ENCODE results near the gene SPDYE9.
"Not testable (repeated sequence)": the region's sequence is repeated elsewhere in the genome, so short reads cannot be mapped to it uniquely, and the experiment has no call there.

Gene SPDYE9

GRCh38 chr7:73085938-73086337 lies at the start of gene SPDYE9:
Gene SPDYE9 (minus strand): TSS chr7:73086038. CDS start chr7:73084238, 1,800 bp downstream.
- not testable (repeated sequence) for DNase-seq

GRCh38 chr7:73134866-73135265 lies 49.0 kb upstream of the SPDYE9 start:
- not testable (repeated sequence) for DNase-seq

- not testable (repeated sequence) for DNase-seq
These were observed 46.9 kb upstream of the SPDYE9 start for GRCh38 chr7:73132651-73133217.

GRCh38 chr7:73130612-73131011 lies 44.8 kb upstream of the SPDYE9 start:
- DNase-seq: not testable (repeated sequence)

- not testable (repeated sequence) for DNase-seq
These were observed 38.3 kb upstream of the SPDYE9 start for GRCh38 chr7:73124126-73124525.

GRCh38 chr7:73122778-73123447 lies 37.1 kb upstream of the SPDYE9 start:
- DNase-seq: not testable (repeated sequence)

- DNase-seq: not testable (repeated sequence)
These were observed 32.3 kb upstream of the SPDYE9 start for GRCh38 chr7:73118155-73118554.

GRCh38 chr7:73057811-73058210 lies 28.0 kb downstream of the SPDYE9 start, which contains the start of gene SPDYE11:
Gene SPDYE11 (minus strand): TSS chr7:73057911. CDS start chr7:73056111, 1,800 bp downstream.
- not testable (repeated sequence) for DNase-seq

- not testable (repeated sequence) for DNase-seq
These were observed 56.2 kb downstream of the SPDYE9 start, which contains the start of gene SPDYE8 for GRCh38 chr7:73029666-73030065. Gene SPDYE8 (minus strand): TSS chr7:73029766. CDS start chr7:73027966, 1,800 bp downstream.
